ENCODE data around the gene SLC7A6.

SLC7A6 gene

DNA sequence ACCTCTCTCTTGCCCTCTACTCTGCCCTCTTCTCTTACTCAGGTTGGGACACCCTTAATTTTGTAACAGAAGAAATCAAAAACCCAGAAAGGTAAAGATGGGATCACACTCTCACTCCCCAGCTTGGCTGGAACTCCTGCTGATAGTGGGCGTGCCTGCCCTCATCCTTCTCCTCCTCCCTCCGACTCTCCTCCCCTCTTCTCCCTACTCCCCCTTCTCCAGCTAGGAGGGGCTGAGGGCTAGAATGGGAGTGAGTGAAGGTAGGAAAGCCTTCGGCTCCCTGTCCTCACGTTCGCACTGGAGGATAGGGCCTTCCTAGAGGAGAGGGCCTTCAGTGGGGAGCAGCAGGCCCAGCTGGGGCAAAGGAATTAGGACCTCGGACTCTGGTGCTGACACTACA lies 26.1 kb downstream of the SLC7A6 start:
- TF ChIP-seq, protein P1, sequence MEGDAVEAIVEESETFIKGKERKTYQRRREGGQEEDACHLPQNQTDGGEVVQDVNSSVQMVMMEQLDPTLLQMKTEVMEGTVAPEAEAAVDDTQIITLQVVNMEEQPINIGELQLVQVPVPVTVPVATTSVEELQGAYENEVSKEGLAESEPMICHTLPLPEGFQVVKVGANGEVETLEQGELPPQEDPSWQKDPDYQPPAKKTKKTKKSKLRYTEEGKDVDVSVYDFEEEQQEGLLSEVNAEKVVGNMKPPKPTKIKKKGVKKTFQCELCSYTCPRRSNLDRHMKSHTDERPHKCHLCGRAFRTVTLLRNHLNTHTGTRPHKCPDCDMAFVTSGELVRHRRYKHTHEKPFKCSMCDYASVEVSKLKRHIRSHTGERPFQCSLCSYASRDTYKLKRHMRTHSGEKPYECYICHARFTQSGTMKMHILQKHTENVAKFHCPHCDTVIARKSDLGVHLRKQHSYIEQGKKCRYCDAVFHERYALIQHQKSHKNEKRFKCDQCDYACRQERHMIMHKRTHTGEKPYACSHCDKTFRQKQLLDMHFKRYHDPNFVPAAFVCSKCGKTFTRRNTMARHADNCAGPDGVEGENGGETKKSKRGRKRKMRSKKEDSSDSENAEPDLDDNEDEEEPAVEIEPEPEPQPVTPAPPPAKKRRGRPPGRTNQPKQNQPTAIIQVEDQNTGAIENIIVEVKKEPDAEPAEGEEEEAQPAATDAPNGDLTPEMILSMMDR (IDR thresholded peaks at IDR 0.05; ENCODE audit: low read depth, low read length, missing control alignments): no peak
- DNase-seq (ENCODE audit: extremely low read depth, low read depth): no peak
- H3K4me3 ChIP-seq (replicated peaks; ENCODE audit: low read depth, low read length): no peak overlapping the region

DNA sequence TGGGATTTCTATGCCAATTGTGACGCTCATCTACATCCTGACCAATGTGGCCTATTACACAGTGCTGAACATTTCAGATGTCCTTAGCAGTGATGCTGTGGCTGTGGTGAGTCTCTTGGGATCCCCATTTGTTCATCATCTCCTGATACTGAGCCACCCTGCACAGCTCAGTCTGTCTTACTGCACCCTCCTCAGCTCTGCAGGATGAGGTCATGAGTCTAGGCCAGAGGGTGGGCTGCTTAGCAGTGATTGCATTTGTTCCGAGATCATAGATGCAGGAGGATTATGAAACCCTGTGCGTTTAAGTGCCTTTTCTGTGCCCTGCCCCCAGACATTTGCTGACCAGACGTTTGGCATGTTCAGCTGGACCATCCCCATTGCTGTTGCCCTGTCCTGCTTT lies 26.9 kb downstream of the SLC7A6 start:
- TF ChIP-seq, protein P1 (IDR thresholded peaks at IDR 0.05; ENCODE audit: low read depth, low read length, missing control alignments): no peak
- H3K4me3 ChIP-seq (replicated peaks; ENCODE audit: low read depth, low read length): no peak overlapping the region

DNA sequence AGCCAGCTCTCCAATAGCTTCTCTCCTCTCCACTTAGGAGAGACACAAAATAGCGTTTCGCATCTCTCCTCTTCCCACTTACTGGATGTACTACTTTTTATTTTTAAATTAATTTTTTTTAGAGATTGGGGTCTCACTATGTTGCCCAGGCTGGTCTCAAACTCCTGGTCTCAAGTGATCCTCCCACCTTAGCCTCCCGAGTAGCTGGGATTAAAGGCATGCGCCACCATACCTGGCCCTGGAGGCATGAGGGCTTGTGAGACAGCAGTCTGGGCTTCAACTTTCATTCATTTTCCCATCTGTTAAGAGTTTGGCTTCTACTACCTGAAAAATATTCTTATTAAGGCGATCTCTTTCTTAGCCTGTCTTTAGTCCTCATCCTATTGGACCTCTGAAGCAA lies 28.1 kb downstream of the SLC7A6 start:
- TF ChIP-seq, protein P1 (IDR thresholded peaks at IDR 0.05; ENCODE audit: low read depth, low read length, missing control alignments): no peak
- H3K4me3 ChIP-seq (replicated peaks; ENCODE audit: low read depth, low read length): no peak overlapping the region
- DNase-seq (ENCODE audit: extremely low read depth, low read depth): no peak

More for the DNA sequence above, 26.9 kb downstream of the SLC7A6 start:
- DNase-seq (ENCODE audit: extremely low read depth, low read depth): no peak

DNA sequence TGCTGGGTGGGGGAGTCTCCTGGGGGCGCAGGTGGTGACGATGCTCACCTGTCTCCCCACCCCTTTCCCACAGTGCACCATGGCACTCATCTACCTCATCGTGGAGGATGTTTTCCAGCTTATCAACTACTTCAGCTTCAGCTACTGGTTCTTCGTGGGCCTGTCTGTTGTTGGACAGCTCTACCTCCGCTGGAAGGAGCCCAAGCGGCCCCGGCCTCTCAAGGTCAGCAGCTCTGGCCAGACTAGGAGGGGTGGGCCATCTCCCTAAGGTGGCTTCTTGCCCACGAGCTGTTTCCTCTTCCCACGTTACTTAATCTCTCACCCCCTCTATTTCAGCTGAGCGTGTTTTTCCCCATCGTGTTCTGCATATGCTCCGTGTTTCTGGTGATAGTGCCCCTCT lies 32.0 kb downstream of the SLC7A6 start:
- TF ChIP-seq, protein P1 (IDR thresholded peaks at IDR 0.05; ENCODE audit: low read depth, low read length, missing control alignments): no peak
- no peak overlapping the region for H3K4me3 ChIP-seq (replicated peaks; ENCODE audit: low read depth, low read length)
- DNase-seq (ENCODE audit: extremely low read depth, low read depth): no peak

DNA sequence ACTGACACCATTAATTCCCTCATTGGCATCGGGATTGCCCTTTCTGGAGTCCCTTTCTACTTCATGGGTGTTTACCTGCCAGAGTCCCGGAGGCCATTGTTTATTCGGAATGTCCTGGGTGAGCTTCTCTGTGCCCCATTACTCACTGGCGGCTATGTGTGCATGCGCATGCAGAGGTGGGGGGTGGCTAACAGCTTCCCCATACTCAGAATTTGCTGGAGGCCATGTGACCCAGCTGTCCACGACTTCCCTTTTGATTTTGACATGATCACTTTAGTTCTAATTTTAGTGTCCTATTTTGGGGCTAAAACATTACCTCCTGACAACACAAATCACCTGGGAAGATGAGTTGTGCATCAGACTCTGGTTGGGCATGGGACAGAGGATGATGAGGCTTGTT lies 32.4 kb downstream of the SLC7A6 start:
- TF ChIP-seq, protein P1 (IDR thresholded peaks at IDR 0.05; ENCODE audit: low read depth, low read length, missing control alignments): no peak
- no peak overlapping the region for H3K4me3 ChIP-seq (replicated peaks; ENCODE audit: low read depth, low read length)
- no peak for DNase-seq (ENCODE audit: extremely low read depth, low read depth)

DNA sequence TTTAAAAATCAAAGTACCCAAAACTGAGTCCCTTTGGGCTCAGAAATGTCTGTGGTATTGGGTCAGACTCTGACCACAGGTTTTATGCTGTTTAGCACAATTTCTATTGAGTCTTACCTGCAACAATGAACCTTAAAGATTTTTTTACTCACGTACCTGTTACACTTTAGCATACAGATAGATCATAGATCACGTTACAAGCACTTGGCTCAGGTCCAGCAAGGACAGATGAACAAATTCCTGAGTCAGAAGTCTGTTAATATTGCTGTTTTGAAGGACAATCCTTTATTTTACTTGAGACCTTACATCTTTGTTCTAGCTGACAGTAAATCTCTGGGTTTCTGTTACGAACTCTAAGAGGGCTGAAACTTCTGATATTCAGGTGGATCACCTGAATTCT lies 33.6 kb downstream of the SLC7A6 start:
- TF ChIP-seq, protein P1 (IDR thresholded peaks at IDR 0.05; ENCODE audit: low read depth, low read length, missing control alignments): no peak
- no peak for DNase-seq (ENCODE audit: extremely low read depth, low read depth)

DNA sequence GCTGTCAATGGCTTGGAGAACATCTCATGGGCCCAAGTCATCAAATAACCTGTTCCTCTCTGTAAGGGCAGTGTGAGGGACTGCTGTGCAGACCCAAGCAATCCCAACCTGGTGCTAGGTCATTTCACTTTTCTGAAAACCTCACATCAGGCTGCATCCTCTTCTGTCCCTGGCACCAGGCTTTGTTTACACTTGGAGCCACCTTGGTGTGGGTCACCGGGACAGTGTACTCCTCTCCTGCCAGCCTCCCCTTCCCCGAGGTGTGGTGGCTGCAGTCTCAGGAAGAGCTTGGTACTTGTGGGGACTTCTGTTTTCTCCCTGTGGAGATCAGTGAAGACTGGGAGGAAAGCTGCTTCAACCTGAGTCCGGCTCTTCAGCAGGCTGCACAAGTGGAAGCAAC lies 34.0 kb downstream of the SLC7A6 start:
- no peak for DNase-seq (ENCODE audit: extremely low read depth, low read depth)
- no peak overlapping the region for H3K4me3 ChIP-seq (replicated peaks; ENCODE audit: low read depth, low read length)
- TF ChIP-seq, protein P1 (IDR thresholded peaks at IDR 0.05; ENCODE audit: low read depth, low read length, missing control alignments): no peak

More for the DNA sequence above, 33.6 kb downstream of the SLC7A6 start:
- no peak overlapping the region for H3K4me3 ChIP-seq (replicated peaks; ENCODE audit: low read depth, low read length)
